Peyer's patch (tissue), 4 donors: ENCODE measurements around the gene NDEL1. TPM values are rescaled to one million over a fixed set of nuclear protein-coding genes. Genes with fewer than 3 reads are reported as not detected.
"Not testable (repeated sequence)": the region's sequence is repeated elsewhere in the genome, so short reads cannot be mapped to it uniquely, and the experiment has no call there.

Experiments
- DNase-seq, 3 donors: peaks; one replicate each; pipeline ENCODE4 v3.0.0-alpha.2; 2017 to 2019
- H3K27ac ChIP-seq, 4 donors: fragments of 200-600 bp; sonication (generic); one replicate each; pipeline ENCODE4 v1.5.1; 2016 to 2019
- H3K27me3 ChIP-seq, 2 donors: fragments of 200-600 bp; sonication (generic); one replicate each; pipeline ENCODE4 v1.5.1; 2019
- H3K36me3 ChIP-seq, 3 donors: fragments of 200-600 bp; sonication (generic); one replicate each; pipeline ENCODE4 v1.5.1; 2016 to 2019
- H3K4me1 ChIP-seq, 4 donors: fragments of 200-600 bp; sonication (generic); one replicate each; pipeline ENCODE4 v1.5.1; 2016 to 2019
- H3K4me3 ChIP-seq, 4 donors: fragments of 200-600 bp; sonication (generic); 1 replicate in 3 of 4; 2 replicates in 1 of 4; pipeline ENCODE4 v1.5.1; 2016 to 2019; ENCODE audit warnings: mild to moderate bottlenecking in 1 of 4
- H3K9me3 ChIP-seq, 4 donors: fragments of 200-600 bp; sonication (generic); one replicate each; pipeline ENCODE4 v1.5.1; 2016 to 2019; ENCODE audit warnings: mild to moderate bottlenecking in 1 of 4
- CTCF ChIP-seq, 6 experiments: fragments of 450-650 bp in 4 of 6; fragments of 200-600 bp in 2 of 6; sonication (generic) in 1 of 6; IDR thresholded peaks; one replicate each; pipeline ENCODE4 v1.5.1; 2017 to 2019; ENCODE audit warnings: antibody characterized with exemption in 6 of 6, mild to moderate bottlenecking in 3 of 6, moderate library complexity in 1 of 6
- POLR2A ChIP-seq, 2 donors: fragments of 450-650 bp; IDR thresholded peaks; one replicate each; pipeline ENCODE4 v1.5.1; 2017; ENCODE audit warnings: antibody characterized with exemption in 2 of 2, mild to moderate bottlenecking in 2 of 2, moderate library complexity in 2 of 2
- total RNA-seq, 4 donors: library from RNA; depleted of rRNA; stranded (reverse); fragments of >200 nt; gene quantifications; one replicate each; pipeline ENCODE4 v1.1.0, GENCODE V29; 2016

Gene NDEL1
- total RNA-seq, 4 donors from 2014 or later: 70.4 to 125 (median 99.9) TPM

GRCh38 chr17:8392674-8393469 lies 42.8 kb upstream of the NDEL1 start:
- no peak overlapping the region for H3K4me3 ChIP-seq
- H3K27ac ChIP-seq: no peak overlapping the region
- no peaks in the 10 kb centered on the region for H3K27me3 ChIP-seq
- no peaks in the 10 kb centered on the region for H3K4me1 ChIP-seq
- DNase-seq: no peak
- H3K36me3 ChIP-seq: no peaks in the 10 kb centered on the region
- H3K9me3 ChIP-seq: no peaks in the 10 kb centered on the region
- no peak for TF ChIP-seq POLR2A (IDR thresholded peaks at IDR 0.05)
- no peak for TF ChIP-seq CTCF (IDR thresholded peaks at IDR 0.05)

GRCh38 chr17:8393470-8394231 lies 42.0 kb upstream of the NDEL1 start:
- H3K9me3 ChIP-seq: no peaks in the 10 kb centered on the region
- DNase-seq: peak in 2 of 3 donors; percentile 52 to 74

GRCh38 chr17:8394497-8394896 lies 41.2 kb upstream of the NDEL1 start:
- H3K4me1 ChIP-seq, H3K36me3 ChIP-seq, H3K4me3 ChIP-seq, DNase-seq, H3K27me3 ChIP-seq, H3K9me3 ChIP-seq, H3K27ac ChIP-seq: not testable (repeated sequence)

More at GRCh38 chr17:8393470-8394231, 42.0 kb upstream of the NDEL1 start:
- no peak for TF ChIP-seq CTCF (IDR thresholded peaks at IDR 0.05)
- TF ChIP-seq POLR2A (IDR thresholded peaks at IDR 0.05): no peak
- no peaks in the 10 kb centered on the region for H3K4me1 ChIP-seq
- H3K27me3 ChIP-seq: no peaks in the 10 kb centered on the region
- no peak overlapping the region for H3K27ac ChIP-seq
- no peaks in the 10 kb centered on the region for H3K36me3 ChIP-seq
- H3K4me3 ChIP-seq: no peak overlapping the region

- no peaks in the 10 kb centered on the region for H3K36me3 ChIP-seq
- no peaks in the 10 kb centered on the region for H3K27me3 ChIP-seq
- H3K4me1 ChIP-seq: no peaks in the 10 kb centered on the region
- H3K27ac ChIP-seq: no peak within 1 kb of the TSS
- no peak within 1 kb of the TSS for H3K4me3 ChIP-seq
- TF ChIP-seq CTCF (IDR thresholded peaks at IDR 0.05): no peak
- TF ChIP-seq POLR2A (IDR thresholded peaks at IDR 0.05): no peak
- DNase-seq: no peak
- no peaks in the 10 kb centered on the region for H3K9me3 ChIP-seq
These were observed 38.0 kb upstream of the NDEL1 start, which contains the start of gene RNF222 for GRCh38 chr17:8397636-8398035. Gene RNF222, minus strand, starts transcription at chr17:8397827. Its CDS starts 4,366 bp downstream, at chr17:8393461.

- no peaks in the 10 kb centered on the region for H3K9me3 ChIP-seq
- no peaks in the 10 kb centered on the region for H3K4me1 ChIP-seq
- H3K36me3 ChIP-seq: no peaks in the 10 kb centered on the region
- H3K4me3 ChIP-seq: no peak overlapping the region
- H3K27me3 ChIP-seq: no peaks in the 10 kb centered on the region
- no peak for TF ChIP-seq POLR2A (IDR thresholded peaks at IDR 0.05)
- no peak for TF ChIP-seq CTCF (IDR thresholded peaks at IDR 0.05)
- no peak for DNase-seq
- H3K27ac ChIP-seq: no peak overlapping the region
These were observed 36.7 kb upstream of the NDEL1 start for GRCh38 chr17:8398980-8399379.

GRCh38 chr17:8401107-8401506 lies 34.6 kb upstream of the NDEL1 start:
- TF ChIP-seq POLR2A (IDR thresholded peaks at IDR 0.05): no peak
- TF ChIP-seq CTCF (IDR thresholded peaks at IDR 0.05): no peak
- no peaks in the 10 kb centered on the region for H3K36me3 ChIP-seq
- no peak overlapping the region for H3K4me3 ChIP-seq
- H3K27ac ChIP-seq: no peak overlapping the region
- DNase-seq: no peak
- no peaks in the 10 kb centered on the region for H3K4me1 ChIP-seq
- no peaks in the 10 kb centered on the region for H3K9me3 ChIP-seq
- no peaks in the 10 kb centered on the region for H3K27me3 ChIP-seq
